ENCODE results near the gene CEND1.

DNA sequence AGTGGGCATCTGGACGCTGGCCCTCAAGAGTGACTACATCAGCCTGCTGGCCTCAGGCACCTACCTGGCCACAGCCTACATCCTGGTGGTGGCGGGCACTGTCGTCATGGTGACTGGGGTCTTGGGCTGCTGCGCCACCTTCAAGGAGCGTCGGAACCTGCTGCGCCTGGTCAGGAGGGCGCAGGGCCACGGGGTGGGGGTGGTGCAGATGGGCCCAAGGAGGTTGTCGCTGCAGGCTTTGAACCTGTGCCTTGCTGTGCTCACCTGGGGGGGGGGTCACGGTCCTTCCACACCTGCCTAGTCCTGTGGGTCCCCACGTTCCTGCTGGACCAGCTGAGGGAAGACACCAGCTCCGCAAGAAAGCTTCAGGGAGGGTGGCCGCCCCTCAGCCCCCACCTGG lies 46.4 kb upstream of the CEND1 start:
- TF ChIP-seq, protein P1, sequence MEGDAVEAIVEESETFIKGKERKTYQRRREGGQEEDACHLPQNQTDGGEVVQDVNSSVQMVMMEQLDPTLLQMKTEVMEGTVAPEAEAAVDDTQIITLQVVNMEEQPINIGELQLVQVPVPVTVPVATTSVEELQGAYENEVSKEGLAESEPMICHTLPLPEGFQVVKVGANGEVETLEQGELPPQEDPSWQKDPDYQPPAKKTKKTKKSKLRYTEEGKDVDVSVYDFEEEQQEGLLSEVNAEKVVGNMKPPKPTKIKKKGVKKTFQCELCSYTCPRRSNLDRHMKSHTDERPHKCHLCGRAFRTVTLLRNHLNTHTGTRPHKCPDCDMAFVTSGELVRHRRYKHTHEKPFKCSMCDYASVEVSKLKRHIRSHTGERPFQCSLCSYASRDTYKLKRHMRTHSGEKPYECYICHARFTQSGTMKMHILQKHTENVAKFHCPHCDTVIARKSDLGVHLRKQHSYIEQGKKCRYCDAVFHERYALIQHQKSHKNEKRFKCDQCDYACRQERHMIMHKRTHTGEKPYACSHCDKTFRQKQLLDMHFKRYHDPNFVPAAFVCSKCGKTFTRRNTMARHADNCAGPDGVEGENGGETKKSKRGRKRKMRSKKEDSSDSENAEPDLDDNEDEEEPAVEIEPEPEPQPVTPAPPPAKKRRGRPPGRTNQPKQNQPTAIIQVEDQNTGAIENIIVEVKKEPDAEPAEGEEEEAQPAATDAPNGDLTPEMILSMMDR (IDR thresholded peaks at IDR 0.05), result no peak
- no peak for TF ChIP-seq TCF7 (CRISPR knock-in tag; IDR thresholded peaks at IDR 0.05; ENCODE audit: low read depth)
- TF ChIP-seq, protein P2, sequence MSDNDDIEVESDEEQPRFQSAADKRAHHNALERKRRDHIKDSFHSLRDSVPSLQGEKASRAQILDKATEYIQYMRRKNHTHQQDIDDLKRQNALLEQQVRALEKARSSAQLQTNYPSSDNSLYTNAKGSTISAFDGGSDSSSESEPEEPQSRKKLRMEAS (CRISPR knock-in tag; IDR thresholded peaks at IDR 0.05), result no peak
- TF ChIP-seq, protein P3, sequence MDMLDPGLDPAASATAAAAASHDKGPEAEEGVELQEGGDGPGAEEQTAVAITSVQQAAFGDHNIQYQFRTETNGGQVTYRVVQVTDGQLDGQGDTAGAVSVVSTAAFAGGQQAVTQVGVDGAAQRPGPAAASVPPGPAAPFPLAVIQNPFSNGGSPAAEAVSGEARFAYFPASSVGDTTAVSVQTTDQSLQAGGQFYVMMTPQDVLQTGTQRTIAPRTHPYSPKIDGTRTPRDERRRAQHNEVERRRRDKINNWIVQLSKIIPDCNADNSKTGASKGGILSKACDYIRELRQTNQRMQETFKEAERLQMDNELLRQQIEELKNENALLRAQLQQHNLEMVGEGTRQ (CRISPR knock-in tag; IDR thresholded peaks at IDR 0.05), result no peak

Data from WTC11 (cell line).